GM12874 (cell line): ENCODE results near the gene PBX3.

Experiments used
- TF ChIP-seq, protein P1 (sequence below): IDR thresholded peaks from 2 replicates; pipeline ENCODE4 v1.5.1; 2011; ENCODE audit warnings: low read depth, mild to moderate bottlenecking, control low read depth, low read length, moderate library complexity; ENCODE audit not compliant: insufficient read depth

The PBX3 gene

DNA sequence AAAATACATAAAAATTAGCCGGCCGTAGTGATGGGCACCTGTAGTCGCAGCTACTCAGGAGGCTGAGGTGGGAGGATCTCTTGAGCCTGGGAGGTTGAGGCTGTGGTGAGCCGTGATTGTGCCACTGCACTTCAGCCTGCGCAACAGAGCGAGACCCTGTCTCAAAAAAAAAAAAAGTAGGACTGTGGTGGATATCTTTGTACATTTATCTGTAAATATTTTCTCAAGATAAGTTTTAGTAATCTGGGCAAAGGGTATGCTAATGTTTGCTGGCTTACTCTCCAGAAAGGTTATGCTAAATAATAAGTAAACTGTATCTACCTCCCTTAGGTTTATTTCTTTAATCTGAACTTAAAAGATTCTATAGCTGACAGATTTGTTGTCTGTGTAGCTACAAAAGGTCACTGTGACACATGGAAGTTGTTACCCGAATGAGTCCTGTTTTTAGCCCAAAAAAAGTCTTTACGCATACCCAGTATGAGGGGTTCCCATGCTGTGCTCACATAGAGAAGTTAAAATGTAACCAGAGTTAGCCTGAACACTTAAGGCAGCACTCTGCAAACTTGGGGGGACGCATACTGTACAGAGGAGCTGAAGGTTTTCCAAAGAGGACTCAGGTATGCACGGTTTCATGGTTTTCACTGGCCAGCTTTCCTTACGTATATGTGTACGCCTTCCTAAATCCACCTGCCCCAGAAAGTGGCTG lies 206.3 kb downstream of the PBX3 start:
- TF ChIP-seq, protein P1, sequence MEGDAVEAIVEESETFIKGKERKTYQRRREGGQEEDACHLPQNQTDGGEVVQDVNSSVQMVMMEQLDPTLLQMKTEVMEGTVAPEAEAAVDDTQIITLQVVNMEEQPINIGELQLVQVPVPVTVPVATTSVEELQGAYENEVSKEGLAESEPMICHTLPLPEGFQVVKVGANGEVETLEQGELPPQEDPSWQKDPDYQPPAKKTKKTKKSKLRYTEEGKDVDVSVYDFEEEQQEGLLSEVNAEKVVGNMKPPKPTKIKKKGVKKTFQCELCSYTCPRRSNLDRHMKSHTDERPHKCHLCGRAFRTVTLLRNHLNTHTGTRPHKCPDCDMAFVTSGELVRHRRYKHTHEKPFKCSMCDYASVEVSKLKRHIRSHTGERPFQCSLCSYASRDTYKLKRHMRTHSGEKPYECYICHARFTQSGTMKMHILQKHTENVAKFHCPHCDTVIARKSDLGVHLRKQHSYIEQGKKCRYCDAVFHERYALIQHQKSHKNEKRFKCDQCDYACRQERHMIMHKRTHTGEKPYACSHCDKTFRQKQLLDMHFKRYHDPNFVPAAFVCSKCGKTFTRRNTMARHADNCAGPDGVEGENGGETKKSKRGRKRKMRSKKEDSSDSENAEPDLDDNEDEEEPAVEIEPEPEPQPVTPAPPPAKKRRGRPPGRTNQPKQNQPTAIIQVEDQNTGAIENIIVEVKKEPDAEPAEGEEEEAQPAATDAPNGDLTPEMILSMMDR = no peak

DNA sequence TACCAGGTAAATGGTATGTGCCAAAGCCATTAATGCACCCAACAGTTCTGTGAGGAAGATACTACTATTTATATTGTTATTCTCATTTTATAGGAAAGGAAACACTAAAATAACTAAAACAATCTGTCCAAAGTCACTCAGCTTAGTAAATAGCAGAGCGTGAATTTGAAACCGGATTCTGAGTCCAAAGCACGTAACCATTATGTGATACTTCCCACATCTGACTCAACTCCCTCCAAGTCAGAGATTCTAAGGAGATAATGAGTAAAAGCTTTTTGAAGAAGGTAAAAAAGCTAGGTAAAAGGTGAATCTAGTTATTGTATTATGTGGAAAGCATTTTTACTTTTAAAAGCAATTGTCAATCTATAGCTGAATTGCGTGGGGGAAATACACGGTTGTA lies 208.9 kb downstream of the PBX3 start:
- TF ChIP-seq, protein P1 = no peak

DNA sequence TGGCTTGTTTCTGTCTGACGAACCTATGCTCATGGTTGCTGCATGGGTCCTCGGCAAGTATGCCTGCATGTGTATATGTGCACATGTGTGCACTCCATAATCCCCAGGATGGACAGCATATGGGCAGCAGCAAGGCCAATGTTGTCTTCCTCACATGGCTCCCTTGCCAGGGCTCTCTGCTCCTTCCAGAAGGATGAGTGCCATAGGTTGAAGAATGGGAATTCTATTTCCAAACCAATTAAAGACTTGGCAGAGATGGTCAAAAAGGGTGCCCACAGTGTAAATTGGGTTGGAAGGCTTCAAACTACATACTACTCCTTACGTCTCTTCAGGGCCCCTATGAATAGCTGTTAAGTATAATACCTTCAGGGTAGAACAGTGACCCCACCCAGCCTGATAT lies 212.1 kb downstream of the PBX3 start:
- TF ChIP-seq, protein P1 = no peak

DNA sequence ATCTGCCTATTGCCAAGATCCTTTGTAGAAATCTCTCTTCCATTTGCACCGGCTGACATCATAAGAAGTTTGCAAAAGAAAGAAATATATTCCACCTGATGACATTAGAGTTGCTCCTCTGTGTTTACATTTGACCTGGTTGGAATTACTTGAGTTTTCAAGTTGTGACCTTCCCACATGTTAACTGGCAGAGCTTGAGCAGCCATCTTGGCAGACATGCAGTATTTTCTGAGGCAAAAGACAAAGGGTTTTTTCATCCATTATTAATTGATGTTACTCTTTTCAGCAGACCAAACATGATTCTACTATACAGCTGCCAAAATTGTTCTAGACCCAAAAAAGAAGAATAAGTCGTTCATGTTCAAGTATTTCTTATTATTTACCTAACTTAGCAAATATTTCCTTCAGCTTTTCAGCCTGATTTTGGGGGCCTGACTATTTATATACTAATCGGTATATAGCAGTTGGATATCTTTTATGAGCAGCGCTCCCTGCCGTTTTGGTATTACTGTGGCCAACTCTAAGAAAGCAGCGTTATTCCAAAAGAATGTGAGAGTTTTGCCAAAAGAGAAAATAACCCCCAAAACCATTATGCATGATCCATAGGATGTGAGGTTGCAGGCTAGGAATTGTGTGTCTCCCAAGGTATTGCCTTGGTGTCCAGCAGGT lies 212.9 kb downstream of the PBX3 start:
- TF ChIP-seq, protein P1 = no peak

DNA sequence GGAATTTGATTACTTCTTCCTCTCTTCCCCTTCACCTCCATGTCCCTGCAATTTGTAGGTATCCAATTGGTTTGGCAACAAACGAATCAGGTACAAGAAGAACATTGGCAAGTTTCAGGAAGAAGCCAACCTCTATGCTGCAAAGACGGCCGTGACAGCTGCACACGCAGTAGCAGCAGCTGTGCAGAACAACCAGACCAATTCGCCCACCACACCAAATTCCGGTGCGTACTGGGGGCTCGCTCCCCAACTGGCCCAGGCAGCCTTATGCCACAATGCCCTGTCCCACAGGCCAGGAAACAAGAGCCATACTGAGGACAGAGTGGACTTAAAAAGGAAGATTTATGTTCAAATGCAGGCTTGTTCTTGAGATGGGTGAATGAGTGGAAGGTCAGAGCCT lies 213.5 kb downstream of the PBX3 start:
- TF ChIP-seq, protein P1 = no peak

DNA sequence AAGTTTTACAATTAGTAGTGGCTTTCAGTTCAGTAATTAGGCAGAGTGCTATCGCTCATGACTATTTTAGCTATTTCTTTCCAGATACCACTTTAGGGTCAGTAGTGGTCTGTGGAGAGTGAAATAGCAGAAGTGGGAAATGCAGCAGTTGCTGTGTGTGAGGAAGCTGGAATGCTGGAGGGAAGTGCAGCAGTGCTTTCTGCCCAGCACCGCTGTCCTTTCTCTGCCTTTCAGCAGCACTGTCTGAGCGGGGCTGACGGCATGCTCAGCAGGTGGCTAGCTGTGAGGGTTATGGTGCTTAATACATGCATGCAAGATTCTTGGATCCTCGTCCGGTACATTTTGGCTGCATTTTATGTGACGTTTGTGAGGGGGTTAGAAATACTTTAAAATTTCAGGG lies 213.9 kb downstream of the PBX3 start:
- TF ChIP-seq, protein P1 = no peak

DNA sequence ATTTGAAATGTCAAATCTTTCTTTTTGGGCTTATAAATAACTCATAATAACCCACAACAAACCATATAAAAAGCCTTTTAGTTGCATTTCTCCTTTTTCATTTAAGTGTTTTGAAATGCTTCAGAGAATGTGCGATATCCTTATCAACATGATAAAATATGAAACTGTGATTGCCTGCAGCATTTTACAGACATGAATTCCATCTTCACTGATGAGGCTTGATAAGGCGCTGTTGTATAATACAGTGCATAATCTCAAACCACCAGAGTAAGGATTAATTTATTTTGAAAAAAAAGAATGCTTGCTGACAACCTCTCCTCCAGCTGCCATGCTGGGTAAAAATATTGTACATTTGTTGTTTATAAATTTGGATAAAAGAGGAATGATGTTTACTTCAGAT lies 216.8 kb downstream of the PBX3 start:
- TF ChIP-seq, protein P1 = no peak
